ENCODE data around the gene MYH11.

GRCh38 chr16:15703029-15703736, 153.6 kb downstream of the MYH11 start:
- TF ChIP-seq CTCF (conservative IDR thresholded peaks at IDR 0.05; ENCODE audit: low read depth in 2 of 2), result no peak
- TF ChIP-seq POLR2AphosphoS5 (IDR thresholded peaks at IDR 0.05; ENCODE audit: low read depth), result no peak
- no peak for TF ChIP-seq CREB1 (CRISPR knock-in tag; IDR thresholded peaks at IDR 0.05; ENCODE audit: low read depth)
- TF ChIP-seq, protein P1, sequence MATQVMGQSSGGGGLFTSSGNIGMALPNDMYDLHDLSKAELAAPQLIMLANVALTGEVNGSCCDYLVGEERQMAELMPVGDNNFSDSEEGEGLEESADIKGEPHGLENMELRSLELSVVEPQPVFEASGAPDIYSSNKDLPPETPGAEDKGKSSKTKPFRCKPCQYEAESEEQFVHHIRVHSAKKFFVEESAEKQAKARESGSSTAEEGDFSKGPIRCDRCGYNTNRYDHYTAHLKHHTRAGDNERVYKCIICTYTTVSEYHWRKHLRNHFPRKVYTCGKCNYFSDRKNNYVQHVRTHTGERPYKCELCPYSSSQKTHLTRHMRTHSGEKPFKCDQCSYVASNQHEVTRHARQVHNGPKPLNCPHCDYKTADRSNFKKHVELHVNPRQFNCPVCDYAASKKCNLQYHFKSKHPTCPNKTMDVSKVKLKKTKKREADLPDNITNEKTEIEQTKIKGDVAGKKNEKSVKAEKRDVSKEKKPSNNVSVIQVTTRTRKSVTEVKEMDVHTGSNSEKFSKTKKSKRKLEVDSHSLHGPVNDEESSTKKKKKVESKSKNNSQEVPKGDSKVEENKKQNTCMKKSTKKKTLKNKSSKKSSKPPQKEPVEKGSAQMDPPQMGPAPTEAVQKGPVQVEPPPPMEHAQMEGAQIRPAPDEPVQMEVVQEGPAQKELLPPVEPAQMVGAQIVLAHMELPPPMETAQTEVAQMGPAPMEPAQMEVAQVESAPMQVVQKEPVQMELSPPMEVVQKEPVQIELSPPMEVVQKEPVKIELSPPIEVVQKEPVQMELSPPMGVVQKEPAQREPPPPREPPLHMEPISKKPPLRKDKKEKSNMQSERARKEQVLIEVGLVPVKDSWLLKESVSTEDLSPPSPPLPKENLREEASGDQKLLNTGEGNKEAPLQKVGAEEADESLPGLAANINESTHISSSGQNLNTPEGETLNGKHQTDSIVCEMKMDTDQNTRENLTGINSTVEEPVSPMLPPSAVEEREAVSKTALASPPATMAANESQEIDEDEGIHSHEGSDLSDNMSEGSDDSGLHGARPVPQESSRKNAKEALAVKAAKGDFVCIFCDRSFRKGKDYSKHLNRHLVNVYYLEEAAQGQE (IDR thresholded peaks at IDR 0.05; ENCODE audit: unreplicated experiment), result no peak
- no peak for TF ChIP-seq EZH2phosphoT487 (IDR thresholded peaks at IDR 0.05; ENCODE audit: unreplicated experiment)
- no peak for TF ChIP-seq EZH2 (IDR thresholded peaks at IDR 0.05; ENCODE audit: low read depth, unreplicated experiment)
- no peak for TF ChIP-seq JUNB (IDR thresholded peaks at IDR 0.05; ENCODE audit: unreplicated experiment)
- TF ChIP-seq ZNF331 (CRISPR knock-in tag; IDR thresholded peaks at IDR 0.05; ENCODE audit: low read depth), result no peak
- no peak for TF ChIP-seq STAT1 (IDR thresholded peaks at IDR 0.05; ENCODE audit: unreplicated experiment)
- TF ChIP-seq, protein P2, sequence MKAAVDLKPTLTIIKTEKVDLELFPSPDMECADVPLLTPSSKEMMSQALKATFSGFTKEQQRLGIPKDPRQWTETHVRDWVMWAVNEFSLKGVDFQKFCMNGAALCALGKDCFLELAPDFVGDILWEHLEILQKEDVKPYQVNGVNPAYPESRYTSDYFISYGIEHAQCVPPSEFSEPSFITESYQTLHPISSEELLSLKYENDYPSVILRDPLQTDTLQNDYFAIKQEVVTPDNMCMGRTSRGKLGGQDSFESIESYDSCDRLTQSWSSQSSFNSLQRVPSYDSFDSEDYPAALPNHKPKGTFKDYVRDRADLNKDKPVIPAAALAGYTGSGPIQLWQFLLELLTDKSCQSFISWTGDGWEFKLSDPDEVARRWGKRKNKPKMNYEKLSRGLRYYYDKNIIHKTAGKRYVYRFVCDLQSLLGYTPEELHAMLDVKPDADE (IDR thresholded peaks at IDR 0.05), result no peak
